GM19324 (cell line): ENCODE results near the gene PI3.
"Not testable (repeated sequence)": the region's sequence is repeated elsewhere in the genome, so short reads cannot be mapped to it uniquely, and the experiment has no call there.

Experiments
- ATAC-seq: cut with Tn5 transposase; IDR thresholded peaks from one replicate; pipeline ENCODE4 v1.9.1; 2021; ENCODE audit warnings: mild to moderate bottlenecking, moderate library complexity; ENCODE audit not compliant: unreplicated experiment, low FRiP score

Gene PI3

GRCh38 chr20:45174434-45175364 is at the start of gene PI3:
Gene PI3 (plus strand): TSS chr20:45174902. CDS start chr20:45174923, 21 bp downstream.
- no peak for ATAC-seq

- no peak for ATAC-seq
Measured at GRCh38 chr20:45128099-45128498, 46.6 kb upstream of the PI3 start.

- ATAC-seq = no peak
Measured at GRCh38 chr20:45136911-45137310, 37.8 kb upstream of the PI3 start.

- ATAC-seq = no peak
Measured at GRCh38 chr20:45138561-45139300, 36.0 kb upstream of the PI3 start.

GRCh38 chr20:45139733-45140375 is 34.8 kb upstream of the PI3 start:
- ATAC-seq = not testable (repeated sequence)

GRCh38 chr20:45140836-45141235 is 33.9 kb upstream of the PI3 start:
- ATAC-seq = no peak

GRCh38 chr20:45149062-45149461 is 25.6 kb upstream of the PI3 start:
- no peak for ATAC-seq

GRCh38 chr20:45152405-45152804 is 22.3 kb upstream of the PI3 start:
- no peak for ATAC-seq

GRCh38 chr20:45153147-45153546 is 21.6 kb upstream of the PI3 start:
- ATAC-seq = no peak

GRCh38 chr20:45153752-45154151 is 20.9 kb upstream of the PI3 start:
- no peak for ATAC-seq

GRCh38 chr20:45154183-45154582 is 20.5 kb upstream of the PI3 start:
- ATAC-seq = no peak

- not testable (repeated sequence) for ATAC-seq
Measured at GRCh38 chr20:45154794-45155193, 19.9 kb upstream of the PI3 start.

GRCh38 chr20:45156713-45157112 is 18.0 kb upstream of the PI3 start:
- no peak for ATAC-seq

- ATAC-seq = no peak
Measured at GRCh38 chr20:45157962-45158361, 16.7 kb upstream of the PI3 start.

- ATAC-seq = no peak
Measured at GRCh38 chr20:45163083-45163803, 11.5 kb upstream of the PI3 start.

- no peak for ATAC-seq
Measured at GRCh38 chr20:45164906-45165305, 9.8 kb upstream of the PI3 start.

- no peak for ATAC-seq
Measured at GRCh38 chr20:45173522-45173921, 1.2 kb upstream of the PI3 start.

- no peak for ATAC-seq
Measured at GRCh38 chr20:45176526-45177267, 2.0 kb downstream of the PI3 start.

GRCh38 chr20:45179166-45179565 is 4.5 kb downstream of the PI3 start:
- no peak for ATAC-seq

GRCh38 chr20:45181639-45182038 is 6.9 kb downstream of the PI3 start:
- no peak for ATAC-seq
